Loucy (cell line): ENCODE data around the gene HFE.

ENCODE experiments used
- CTCF ChIP-seq: fragments of 200-600 bp; sonication (generic); conservative IDR thresholded peaks from 2 replicates; pipeline ENCODE4 v1.5.1; 2014; ENCODE audit warnings: mild to moderate bottlenecking, antibody characterized with exemption, low read length
- EZH2phosphoT487 ChIP-seq: fragments of 200-600 bp; IDR thresholded peaks from 2 replicates; pipeline ENCODE4 v1.6.1; 2018; ENCODE audit warnings: antibody characterized with exemption, mild to moderate bottlenecking, moderate library complexity, borderline replicate concordance

GRCh38 chr6:26051665-26052310, 35.4 kb upstream of the HFE start:
- TF ChIP-seq CTCF, result no peak
- TF ChIP-seq EZH2phosphoT487, result no peak
